Measurements from ENCODE around the gene NET1.

- TF ChIP-seq USF1 (IDR thresholded peaks at IDR 0.05), result no peak
- TF ChIP-seq TCF12 (IDR thresholded peaks at IDR 0.05; ENCODE audit: low read depth), result no peak
- TF ChIP-seq YY1 (IDR thresholded peaks at IDR 0.05; ENCODE audit: low read depth), result no peak
Measured at GRCh38 chr10:5500162-5500670, 87.9 kb downstream of the NET1 start.
